ENCODE data around the gene BRSK2. TPM values are rescaled to one million over a fixed set of nuclear protein-coding genes. Genes with fewer than 3 reads are reported as not detected.

BRSK2 gene
- total RNA-seq, 3 donors from 2014 or later = 0.15 to 0.80 (median 0.66) TPM

GRCh38 chr11:1490651-1491050 lies 100.9 kb downstream of the BRSK2 start:
- peaks cover 22 to 25% of the 10 kb centered on the region in 2 donors for H3K4me1 ChIP-seq
- H3K4me3 ChIP-seq = no peak overlapping the region
- no peak overlapping the region for H3K27ac ChIP-seq
- H3K9me3 ChIP-seq = no peaks in the 10 kb centered on the region
- H3K36me3 ChIP-seq = no peaks in the 10 kb centered on the region
- TF ChIP-seq POLR2A (IDR thresholded peaks at IDR 0.05) = no peak
- TF ChIP-seq POLR2AphosphoS5 (IDR thresholded peaks at IDR 0.05) = no peak
- TF ChIP-seq CTCF (IDR thresholded peaks at IDR 0.05) = no peak
- intact Hi-C loops (cut with DNase I; ENCODE audit: low total_unique reads) = no loop called here
- no peaks in the 10 kb centered on the region for H3K27me3 ChIP-seq
- no peak for DNase-seq (ENCODE audit: low spot score in 2 of 2)

GRCh38 chr11:1491379-1491778 lies 101.6 kb downstream of the BRSK2 start:
- no peak for DNase-seq (ENCODE audit: low spot score in 2 of 2)
- Histone ChIP-seq H3K36me3 (no peaks in the 10 kb centered on the region), H3K4me1 (peaks cover 19 to 22% of the 10 kb centered on the region in 2 donors), H3K27me3 (no peaks in the 10 kb centered on the region), H3K9me3 (no peaks in the 10 kb centered on the region), H3K27ac (no peak overlapping the region), H3K4me3 (no peak overlapping the region)
- no peak for TF ChIP-seq POLR2A (IDR thresholded peaks at IDR 0.05)
- no peak for TF ChIP-seq CTCF (IDR thresholded peaks at IDR 0.05)
- TF ChIP-seq POLR2AphosphoS5 (IDR thresholded peaks at IDR 0.05) = no peak
- intact Hi-C loops (cut with DNase I; ENCODE audit: low total_unique reads) = no loop called here

- TF ChIP-seq POLR2A (IDR thresholded peaks at IDR 0.05) (no peak), CTCF (IDR thresholded peaks at IDR 0.05) (no peak), POLR2AphosphoS5 (IDR thresholded peaks at IDR 0.05) (no peak)
- intact Hi-C loops (cut with DNase I; ENCODE audit: low total_unique reads) = no loop called here
- Histone ChIP-seq H3K27ac (no peak overlapping the region), H3K4me1 (peaks cover 0 to 2% of the 10 kb centered on the region in 2 donors), H3K4me3 (no peak overlapping the region), H3K9me3 (no peaks in the 10 kb centered on the region), H3K27me3 (no peaks in the 10 kb centered on the region), H3K36me3 (no peaks in the 10 kb centered on the region)
- DNase-seq (ENCODE audit: low spot score in 2 of 2) = no peak
Measured at GRCh38 chr11:1493650-1494244, 104.0 kb downstream of the BRSK2 start.

GRCh38 chr11:1494650-1495049 lies 104.9 kb downstream of the BRSK2 start:
- Histone ChIP-seq H3K4me3 (no peak overlapping the region), H3K4me1 (no peaks in the 10 kb centered on the region), H3K27ac (no peak overlapping the region), H3K9me3 (no peaks in the 10 kb centered on the region), H3K27me3 (no peaks in the 10 kb centered on the region), H3K36me3 (no peaks in the 10 kb centered on the region)
- TF ChIP-seq POLR2A (IDR thresholded peaks at IDR 0.05) (no peak), POLR2AphosphoS5 (IDR thresholded peaks at IDR 0.05) (no peak)
- DNase-seq (ENCODE audit: low spot score in 2 of 2) = no peak
- intact Hi-C loops (cut with DNase I; ENCODE audit: low total_unique reads) = no loop called here

- Histone ChIP-seq H3K4me1 (no peaks in the 10 kb centered on the region), H3K27ac (no peak overlapping the region), H3K27me3 (no peaks in the 10 kb centered on the region), H3K9me3 (no peaks in the 10 kb centered on the region), H3K4me3 (no peak overlapping the region), H3K36me3 (no peaks in the 10 kb centered on the region)
- TF ChIP-seq CTCF (IDR thresholded peaks at IDR 0.05) = no peak
- TF ChIP-seq POLR2AphosphoS5 (IDR thresholded peaks at IDR 0.05) = no peak
- TF ChIP-seq POLR2A (IDR thresholded peaks at IDR 0.05) = no peak
- intact Hi-C loops (cut with DNase I; ENCODE audit: low total_unique reads) = no loop called here
- no peak for DNase-seq (ENCODE audit: low spot score in 2 of 2)
Measured at GRCh38 chr11:1496091-1496760, 106.5 kb downstream of the BRSK2 start.

All from breast epithelium (tissue), 4 donors.